ACHN (cell line): ENCODE data around the gene SORCS1.

Experiments
- DNase-seq: peaks from one replicate; pipeline ENCODE4 v3.0.0-alpha.2; 2015
- in situ Hi-C: cut with HindIII; loops from 2 replicates; pipeline ENCODE4 v1.10.0; 2017; ENCODE audit warnings: low sequenced_read_pairs, low pct_ligation_motif_present, low pct_unique_long_range_greater_than_20kb

The SORCS1 gene

GRCh38 chr10:106560925-106561640 is 603.4 kb downstream of the SORCS1 start:
- in situ Hi-C loops, result no loop called here
- no peak for DNase-seq

GRCh38 chr10:106559442-106559841 is 605.1 kb downstream of the SORCS1 start:
- in situ Hi-C loops, result no loop called here
- DNase-seq, result no peak

- no peak for DNase-seq
Measured at GRCh38 chr10:106557951-106558733, 606.4 kb downstream of the SORCS1 start.

GRCh38 chr10:106557053-106557452 is 607.5 kb downstream of the SORCS1 start:
- no peak for DNase-seq
- in situ Hi-C loops, result no loop called here

More at GRCh38 chr10:106557951-106558733, 606.4 kb downstream of the SORCS1 start:
- in situ Hi-C loops, result no loop called here

- DNase-seq, result no peak
- in situ Hi-C loops, result no loop called here
Measured at GRCh38 chr10:106555599-106555998, 608.9 kb downstream of the SORCS1 start.

- DNase-seq, result no peak
- in situ Hi-C loops, result no loop called here
Measured at GRCh38 chr10:106551501-106552062, 612.9 kb downstream of the SORCS1 start.

- in situ Hi-C loops, result no loop called here
- no peak for DNase-seq
Measured at GRCh38 chr10:106548832-106549231, 615.7 kb downstream of the SORCS1 start.

GRCh38 chr10:106547047-106547635 is 617.4 kb downstream of the SORCS1 start:
- DNase-seq, result no peak
- in situ Hi-C loops, result no loop called here

GRCh38 chr10:106542461-106542860 is 622.0 kb downstream of the SORCS1 start:
- in situ Hi-C loops, result no loop called here
- no peak for DNase-seq

GRCh38 chr10:106540645-106541044 is 623.9 kb downstream of the SORCS1 start:
- in situ Hi-C loops, result no loop called here
- DNase-seq, result no peak

GRCh38 chr10:106537866-106538265 is 626.6 kb downstream of the SORCS1 start:
- in situ Hi-C loops, result no loop called here
- DNase-seq, result no peak

GRCh38 chr10:106535304-106535953 is 629.1 kb downstream of the SORCS1 start:
- in situ Hi-C loops, result no loop called here
- no peak for DNase-seq

GRCh38 chr10:106534441-106534840 is 630.1 kb downstream of the SORCS1 start:
- in situ Hi-C loops, result no loop called here
- DNase-seq, result no peak

GRCh38 chr10:106528702-106529101 is 635.8 kb downstream of the SORCS1 start:
- in situ Hi-C loops, result no loop called here
- DNase-seq, result no peak

GRCh38 chr10:106525835-106526234 is 638.7 kb downstream of the SORCS1 start:
- in situ Hi-C loops, result no loop called here
- DNase-seq, result no peak
